GM19240 (cell line): Measurements from ENCODE around the gene PRKAR2A.
A peak's percentile ranks its signal among the peaks of the same experiment; 100 is the strongest.
"Not testable (repeated sequence)": the region's sequence is repeated elsewhere in the genome, so short reads cannot be mapped to it uniquely, and the experiment has no call there.

Experiments used
- DNase-seq: peaks from one replicate; pipeline ENCODE4 v3.0.0; 2011; ENCODE audit warnings: low spot score; ENCODE audit not compliant: insufficient read length

Gene PRKAR2A

DNA sequence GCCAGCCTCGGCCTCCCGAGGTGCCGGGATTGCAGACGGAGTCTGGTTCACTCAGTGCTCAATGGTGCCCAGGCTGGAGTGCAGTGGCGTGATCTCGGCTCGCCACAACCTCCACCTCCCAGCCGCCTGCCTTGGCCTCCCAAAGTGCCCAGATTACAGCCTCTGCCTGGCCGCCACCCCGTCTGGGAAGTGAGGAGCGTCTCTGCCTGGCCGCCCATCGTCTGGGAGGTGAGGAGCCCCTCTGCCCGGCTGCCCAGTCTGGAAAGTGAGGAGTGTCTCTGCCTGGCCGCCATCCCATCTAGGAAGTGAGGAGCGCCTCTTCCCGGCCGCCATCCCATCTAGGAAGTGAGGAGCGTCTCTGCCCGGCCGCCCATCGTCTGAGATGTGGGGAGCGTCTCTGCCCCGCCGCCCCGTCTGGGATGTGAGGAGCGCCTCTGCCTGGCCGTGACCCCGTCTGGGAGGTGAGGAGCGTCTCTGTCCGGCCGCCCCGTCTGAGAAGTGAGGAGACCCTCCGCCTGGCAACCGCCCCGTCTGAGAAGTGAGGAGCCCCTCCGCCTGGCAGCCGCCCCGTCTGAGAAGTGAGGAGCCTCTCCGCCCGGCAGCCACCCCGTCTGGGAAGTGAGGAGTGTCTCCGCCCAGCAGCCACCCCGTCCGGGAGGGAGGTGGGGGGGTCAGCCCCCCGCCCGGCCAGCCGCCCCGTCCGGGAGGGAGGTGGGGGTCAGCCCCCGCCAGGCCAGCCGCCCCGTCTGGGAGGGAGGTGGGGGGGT lies 113.7 kb downstream of the PRKAR2A start:
- not testable (repeated sequence) for DNase-seq

GRCh38 chr3:48727511-48727910 lies 120.2 kb downstream of the PRKAR2A start:
- no peak for DNase-seq

DNA sequence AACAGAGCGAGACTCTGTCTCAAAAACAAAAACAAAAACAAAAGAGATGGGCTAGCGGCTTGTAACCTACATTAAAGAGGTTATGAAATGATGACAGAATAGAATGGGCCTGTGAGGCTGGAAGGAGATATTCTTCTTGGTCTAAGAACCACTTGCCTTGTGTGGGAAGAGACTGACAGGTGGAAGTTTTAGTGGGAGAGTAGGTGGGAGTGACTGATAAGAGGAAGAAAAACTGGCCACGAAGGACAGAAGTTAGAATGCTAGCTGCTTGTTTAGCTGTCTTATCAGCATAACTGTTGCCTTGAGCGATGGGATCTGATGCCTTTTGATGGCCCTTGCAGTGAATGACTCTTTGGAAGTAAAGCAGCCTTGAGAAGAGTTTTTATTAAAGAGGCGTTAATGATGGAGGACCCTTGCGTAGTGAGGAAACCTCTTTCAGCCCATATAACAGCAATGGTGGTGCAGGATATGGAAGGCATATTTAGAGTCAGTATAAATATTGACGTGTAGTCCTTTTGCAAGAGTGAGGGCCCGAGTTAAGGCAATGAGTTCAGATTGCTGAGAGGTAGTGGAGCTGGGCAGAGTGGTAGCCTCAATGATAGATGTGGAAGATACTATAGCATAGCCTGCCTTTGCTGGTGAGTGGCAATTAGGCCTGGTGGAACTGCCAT lies 122.4 kb downstream of the PRKAR2A start:
- not testable (repeated sequence) for DNase-seq

DNA sequence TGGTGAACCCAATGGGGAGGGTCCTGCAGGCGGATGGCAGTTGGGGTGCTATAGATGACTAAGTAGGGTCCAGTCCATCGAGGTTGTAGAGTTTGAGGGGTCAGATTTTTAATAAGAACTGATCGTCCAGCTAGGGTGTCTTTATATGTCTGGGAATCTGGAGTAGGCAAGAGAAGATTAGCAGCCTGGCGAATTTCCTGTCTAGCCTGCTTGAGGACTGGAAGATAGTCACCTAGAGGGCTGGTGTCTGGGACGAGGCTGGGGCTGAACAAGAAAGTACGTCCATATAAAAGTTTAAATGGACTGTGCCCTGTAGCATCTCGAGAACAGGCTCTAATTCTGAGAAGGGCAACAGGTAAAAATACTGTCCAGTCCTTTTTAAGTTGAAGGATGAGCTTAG lies 123.9 kb downstream of the PRKAR2A start:
- no peak for DNase-seq

DNA sequence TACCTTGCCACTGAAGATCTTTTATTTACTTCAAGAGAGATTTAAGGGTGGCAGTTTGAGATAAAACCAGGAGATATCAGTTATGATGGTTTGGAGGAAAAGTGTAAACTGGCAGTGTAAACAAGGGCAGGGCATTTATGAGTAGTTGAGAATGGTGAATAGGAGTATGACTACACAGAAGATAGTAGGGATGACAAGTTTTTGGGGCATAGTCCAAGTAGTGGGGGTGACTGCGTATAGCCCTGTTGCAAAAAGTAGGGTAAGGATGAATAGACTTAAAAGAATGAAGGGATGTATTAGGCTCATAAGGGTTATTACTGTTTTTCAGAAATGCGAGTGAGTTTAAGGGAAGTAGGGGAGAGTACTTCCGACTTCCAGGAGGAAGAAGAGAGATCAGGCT lies 124.4 kb downstream of the PRKAR2A start:
- not testable (repeated sequence) for DNase-seq

GRCh38 chr3:48716982-48717746 lies 130.5 kb downstream of the PRKAR2A start, which contains the start of gene IP6K2:
TSS of gene IP6K2 (minus strand) at chr3:48717221. CDS start at chr3:48695291, 21,930 bp downstream.
- DNase-seq, result peak; percentile 98

GRCh38 chr3:48716508-48716981 lies 131.1 kb downstream of the PRKAR2A start:
- no peak for DNase-seq

DNA sequence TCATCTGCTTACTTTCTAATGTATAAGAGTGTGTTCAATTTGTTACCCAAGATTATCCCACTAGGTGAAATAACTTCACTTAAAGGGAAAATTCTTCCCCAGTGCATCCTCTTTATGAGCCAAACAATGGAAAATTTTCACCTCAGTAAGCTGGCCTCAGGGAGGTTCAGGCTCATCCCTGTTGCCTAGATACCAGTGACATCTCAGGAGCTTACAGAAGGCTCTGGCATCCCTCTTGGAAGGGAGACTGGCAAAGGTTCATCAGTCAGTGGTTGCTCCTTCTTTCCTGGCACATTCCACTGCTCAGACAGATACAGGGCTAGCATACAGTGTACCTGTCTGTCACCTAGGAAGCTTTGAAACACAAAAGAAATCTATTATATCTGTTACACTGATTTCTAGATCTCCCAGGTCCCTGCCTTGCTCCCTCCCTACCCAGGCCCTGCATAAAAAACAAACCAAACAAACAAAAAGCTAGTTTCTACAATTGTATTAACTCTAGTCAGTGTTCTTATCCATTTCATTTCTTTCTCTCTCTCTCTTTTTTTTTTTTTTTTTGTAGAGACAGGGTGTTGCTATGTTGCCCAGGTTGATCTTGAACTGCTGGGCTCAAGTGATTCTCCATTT lies 132.4 kb downstream of the PRKAR2A start:
- no peak for DNase-seq

GRCh38 chr3:48711727-48712126 lies 135.9 kb downstream of the PRKAR2A start:
- DNase-seq, result no peak

DNA sequence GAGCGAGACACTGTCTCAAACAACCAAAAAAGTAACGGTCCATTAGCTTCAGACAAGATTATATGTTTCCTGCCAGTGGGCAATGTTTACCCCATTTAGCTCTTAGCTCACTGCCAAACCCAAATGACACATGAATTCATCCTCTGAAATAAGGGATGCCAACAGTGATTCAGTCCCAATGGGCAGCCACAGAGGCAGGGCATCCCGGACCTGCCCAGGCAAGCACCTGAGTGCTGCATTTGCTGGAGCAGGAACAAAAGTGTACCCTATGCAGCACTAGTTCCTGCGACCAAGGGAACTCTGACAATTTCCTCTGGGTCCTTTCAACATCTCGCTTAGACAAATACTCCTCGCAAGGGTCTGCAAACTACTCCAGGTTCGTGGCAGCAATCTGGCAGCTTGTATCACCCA lies 138.6 kb downstream of the PRKAR2A start:
- DNase-seq, result no peak

- DNase-seq, result no peak
Measured at GRCh38 chr3:48708481-48708889, 139.2 kb downstream of the PRKAR2A start.

DNA sequence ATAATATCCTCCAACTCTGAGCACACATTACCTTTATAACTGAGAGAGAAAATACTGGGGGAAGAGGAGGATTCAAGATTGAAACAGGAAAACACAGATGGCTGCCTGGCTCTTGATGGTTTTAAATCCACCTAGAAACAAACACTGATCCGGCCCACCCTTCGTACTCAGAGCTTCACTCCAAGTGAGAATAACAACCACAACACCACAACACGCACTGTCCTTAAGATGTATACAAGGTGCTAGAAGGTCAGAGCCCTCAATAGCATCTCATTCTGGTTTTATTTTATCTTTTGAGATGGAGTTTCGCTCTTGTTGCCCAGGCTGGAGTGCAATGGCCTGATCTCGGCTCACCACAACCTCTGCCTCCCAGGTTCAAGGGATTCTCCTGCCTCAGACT lies 140.5 kb downstream of the PRKAR2A start:
- no peak for DNase-seq

DNA sequence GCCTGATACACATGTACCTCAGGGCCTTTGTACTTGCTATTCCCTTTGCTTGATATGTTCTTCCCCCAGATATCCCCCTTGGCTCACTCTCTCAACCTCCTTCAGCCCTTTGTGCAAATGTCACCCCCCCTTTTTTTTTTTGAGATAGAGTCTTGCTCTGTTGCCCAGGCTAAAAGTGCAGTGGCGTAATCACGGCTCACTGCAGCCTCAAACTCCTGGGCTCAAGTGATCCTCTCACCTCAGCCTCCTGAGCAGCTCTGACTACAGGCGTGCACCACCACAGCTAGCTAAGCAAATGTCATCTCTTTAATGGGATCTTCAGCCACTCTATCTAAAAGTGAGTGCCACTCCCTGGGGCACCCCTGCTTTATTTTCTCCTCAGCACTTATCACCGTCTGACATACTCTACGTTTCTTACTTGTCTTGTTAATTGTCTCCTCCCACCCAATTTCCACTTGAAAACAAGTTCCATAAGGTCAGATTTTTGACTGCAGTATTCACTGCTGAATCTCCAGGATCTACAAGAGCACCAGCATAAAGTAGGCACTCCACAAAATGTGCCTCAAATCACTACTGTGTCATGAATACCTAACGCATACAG lies 145.3 kb downstream of the PRKAR2A start:
- DNase-seq, result no peak

GRCh38 chr3:48700731-48701405 lies 146.8 kb downstream of the PRKAR2A start:
- no peak for DNase-seq

GRCh38 chr3:48698891-48699290 lies 148.8 kb downstream of the PRKAR2A start:
- DNase-seq, result no peak

DNA sequence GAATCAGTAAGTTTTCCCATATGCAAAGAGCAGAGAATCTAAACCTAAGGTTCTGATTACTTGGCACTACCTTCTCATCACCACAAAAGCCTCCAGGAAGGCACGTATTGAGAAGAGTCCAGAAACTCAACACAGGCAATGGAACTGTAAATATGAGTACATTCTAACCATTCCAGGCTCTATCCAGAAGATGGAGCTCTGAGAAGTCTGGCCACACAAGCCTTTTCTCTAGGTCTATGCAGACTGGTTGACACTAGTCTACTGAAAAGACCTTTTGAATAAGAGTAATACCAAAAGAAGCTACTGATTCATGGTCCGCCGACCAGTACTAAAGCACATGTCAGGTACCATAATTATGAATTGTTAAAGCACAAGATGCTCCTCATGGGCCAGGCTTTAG lies 149.7 kb downstream of the PRKAR2A start:
- DNase-seq, result no peak

GRCh38 chr3:48696601-48697000 lies 151.1 kb downstream of the PRKAR2A start:
- DNase-seq, result no peak
